Measurements from ENCODE around the gene FAM135A.

DNA sequence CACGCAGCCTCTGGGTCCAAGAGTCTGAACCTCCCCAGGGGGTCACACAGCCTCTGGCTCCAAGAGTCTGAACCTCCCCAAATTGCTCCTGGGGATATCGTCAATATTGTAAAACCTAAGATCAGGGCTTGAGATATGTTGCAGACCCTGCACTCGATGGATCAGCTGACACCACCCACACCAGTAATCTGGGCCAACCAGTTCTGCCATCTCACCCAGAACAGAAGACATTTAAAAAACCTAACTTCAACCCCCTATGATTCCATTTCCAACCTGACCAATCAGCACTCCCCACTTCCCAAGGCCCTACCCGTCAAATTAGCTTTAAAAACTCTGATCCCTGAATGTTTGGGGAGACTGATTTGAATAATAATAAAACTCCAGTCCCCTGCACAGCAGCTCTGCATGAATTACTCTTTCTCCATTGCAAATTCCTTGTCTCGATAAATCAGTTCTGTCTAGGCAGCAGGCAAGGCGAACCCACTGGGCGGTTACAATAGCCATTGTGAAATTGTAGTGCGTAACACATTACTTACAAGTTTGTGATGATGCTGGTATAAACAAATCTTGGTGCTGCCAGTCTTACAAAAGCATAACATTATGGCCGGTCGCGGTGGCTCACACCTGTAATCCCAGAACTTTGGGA is 32.4 kb upstream of the FAM135A start:
- TF ChIP-seq, protein P1, sequence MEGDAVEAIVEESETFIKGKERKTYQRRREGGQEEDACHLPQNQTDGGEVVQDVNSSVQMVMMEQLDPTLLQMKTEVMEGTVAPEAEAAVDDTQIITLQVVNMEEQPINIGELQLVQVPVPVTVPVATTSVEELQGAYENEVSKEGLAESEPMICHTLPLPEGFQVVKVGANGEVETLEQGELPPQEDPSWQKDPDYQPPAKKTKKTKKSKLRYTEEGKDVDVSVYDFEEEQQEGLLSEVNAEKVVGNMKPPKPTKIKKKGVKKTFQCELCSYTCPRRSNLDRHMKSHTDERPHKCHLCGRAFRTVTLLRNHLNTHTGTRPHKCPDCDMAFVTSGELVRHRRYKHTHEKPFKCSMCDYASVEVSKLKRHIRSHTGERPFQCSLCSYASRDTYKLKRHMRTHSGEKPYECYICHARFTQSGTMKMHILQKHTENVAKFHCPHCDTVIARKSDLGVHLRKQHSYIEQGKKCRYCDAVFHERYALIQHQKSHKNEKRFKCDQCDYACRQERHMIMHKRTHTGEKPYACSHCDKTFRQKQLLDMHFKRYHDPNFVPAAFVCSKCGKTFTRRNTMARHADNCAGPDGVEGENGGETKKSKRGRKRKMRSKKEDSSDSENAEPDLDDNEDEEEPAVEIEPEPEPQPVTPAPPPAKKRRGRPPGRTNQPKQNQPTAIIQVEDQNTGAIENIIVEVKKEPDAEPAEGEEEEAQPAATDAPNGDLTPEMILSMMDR (IDR thresholded peaks at IDR 0.05): no peak
- TF ChIP-seq POLR2A (IDR thresholded peaks at IDR 0.05): no peak

Data from Peyer's patch (tissue), 4 donors.